ENCODE data around the gene LHX1. TPM values are rescaled to one million over a fixed set of nuclear protein-coding genes. Genes with fewer than 3 reads are reported as not detected.

LHX1 gene
- polyA plus RNA-seq, 4 donors = 83.8 to 102 (median 92.7) TPM

DNA sequence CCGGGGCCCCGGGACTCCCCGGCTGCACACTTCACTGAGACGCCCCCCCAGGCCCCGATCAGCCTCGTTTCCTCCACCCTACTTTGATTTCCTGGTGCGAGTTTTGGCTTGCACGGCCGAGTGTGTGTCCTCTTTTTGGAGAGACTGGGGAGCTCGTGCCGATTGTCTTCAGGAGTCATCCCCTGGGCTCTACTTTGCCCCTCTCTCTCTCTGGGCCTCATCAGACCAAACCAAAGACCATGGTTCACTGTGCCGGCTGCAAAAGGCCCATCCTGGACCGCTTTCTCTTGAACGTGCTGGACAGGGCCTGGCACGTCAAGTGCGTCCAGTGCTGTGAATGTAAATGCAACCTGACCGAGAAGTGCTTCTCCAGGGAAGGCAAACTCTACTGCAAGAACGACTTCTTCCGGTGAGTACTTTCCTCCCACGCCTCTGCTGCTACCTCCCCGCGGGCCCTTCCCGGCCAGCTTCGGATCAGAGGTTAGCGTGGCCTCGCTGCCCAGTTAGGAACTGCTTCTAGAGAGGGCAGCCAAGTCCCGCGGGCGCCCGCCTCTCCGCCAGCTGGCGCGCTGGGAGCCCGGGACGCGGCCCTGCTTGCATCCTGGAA, 787 bp downstream of the LHX1 start:
- DNase-seq (ENCODE audit: low read depth in 4 of 4, low spot score in 3 of 4) = no peak

DNA sequence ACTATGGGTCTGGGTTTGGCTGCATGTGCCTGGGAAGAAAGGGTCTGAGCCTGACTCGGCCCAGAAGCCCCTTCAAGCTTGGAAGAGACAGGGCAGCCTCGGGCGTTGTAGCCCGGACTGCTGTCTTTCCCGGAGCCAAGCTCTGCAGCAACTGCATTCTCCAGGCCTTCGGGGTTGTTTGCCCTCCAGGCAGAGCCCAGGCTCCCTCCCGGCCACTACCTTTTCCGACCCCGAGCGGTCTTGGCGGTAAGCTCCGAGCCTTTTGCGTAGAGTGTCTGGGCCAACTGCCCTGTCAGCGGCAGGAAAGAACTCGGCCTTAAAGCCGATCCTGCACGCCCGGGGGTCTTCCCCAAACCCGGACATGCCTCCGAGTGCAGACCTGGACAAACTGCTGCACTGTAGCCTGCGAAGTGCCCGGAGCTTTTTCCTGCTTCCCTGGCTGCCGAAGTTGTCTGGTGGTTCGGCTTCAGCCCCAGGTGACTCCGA, 1.3 kb downstream of the LHX1 start:
- DNase-seq (ENCODE audit: low read depth in 4 of 4, low spot score in 3 of 4) = no peak

DNA sequence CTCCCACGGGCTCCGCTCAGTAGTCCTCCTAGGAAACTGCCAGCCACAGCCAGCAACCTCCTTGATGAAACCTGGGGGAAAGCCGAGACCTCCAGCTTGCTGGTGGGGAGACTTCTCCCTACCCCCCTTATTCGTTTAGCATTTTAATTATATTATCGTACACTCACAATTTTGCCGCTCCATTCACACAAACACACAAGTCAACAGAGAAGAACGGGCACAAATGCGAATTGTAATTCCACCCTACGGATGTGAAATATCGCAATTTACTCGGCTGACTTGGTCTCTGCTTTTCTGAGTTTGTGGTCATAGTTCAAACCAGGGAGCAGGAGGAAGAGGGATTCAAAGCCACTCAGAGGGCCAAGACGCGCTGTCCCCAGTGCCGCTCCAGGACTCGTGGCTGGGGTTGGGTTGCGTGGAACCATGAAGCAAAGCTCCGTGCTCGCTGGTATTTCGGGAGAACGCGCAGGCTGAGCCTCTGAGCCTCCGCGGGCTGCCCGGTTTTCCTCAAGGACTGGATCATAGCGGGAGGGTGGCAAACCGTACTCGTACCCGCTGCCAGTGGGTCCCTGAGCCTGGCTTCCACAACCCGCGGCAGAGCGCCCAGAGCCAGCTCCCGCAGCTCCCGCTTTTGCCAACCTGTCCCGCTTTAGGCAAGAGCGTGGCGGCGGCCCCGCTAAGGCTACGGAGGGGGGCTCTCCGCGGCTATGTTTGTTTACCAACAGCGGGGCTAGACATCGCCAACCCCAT, 2.0 kb downstream of the LHX1 start:
- DNase-seq (ENCODE audit: low read depth in 4 of 4, low spot score in 3 of 4) = no peak

DNA sequence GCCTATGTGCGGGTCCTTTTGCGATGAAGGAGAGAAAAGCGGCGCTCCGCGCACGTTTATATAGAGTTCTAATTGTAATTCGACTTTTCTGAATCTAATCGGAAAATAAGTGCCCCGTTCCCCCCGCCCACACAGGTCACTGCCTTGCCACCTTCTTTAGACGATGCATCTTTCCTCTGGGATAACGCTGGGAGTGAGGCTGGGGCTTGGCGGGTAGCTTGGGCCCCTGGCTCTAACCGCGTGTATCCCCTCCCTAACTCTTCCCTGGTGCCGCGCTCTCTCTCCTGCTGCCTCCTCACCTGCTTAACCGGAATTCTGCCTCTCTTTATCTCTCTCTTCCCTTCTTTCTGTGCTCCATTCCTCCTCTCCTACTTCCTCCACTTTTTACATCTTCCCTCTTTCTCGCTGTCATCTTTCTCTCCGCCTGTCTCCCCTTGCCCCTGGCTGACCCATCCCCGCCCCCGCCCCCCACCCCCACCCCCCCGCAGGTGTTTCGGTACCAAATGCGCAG, 2.6 kb downstream of the LHX1 start:
- DNase-seq (ENCODE audit: low read depth in 4 of 4, low spot score in 3 of 4) = no peak

DNA sequence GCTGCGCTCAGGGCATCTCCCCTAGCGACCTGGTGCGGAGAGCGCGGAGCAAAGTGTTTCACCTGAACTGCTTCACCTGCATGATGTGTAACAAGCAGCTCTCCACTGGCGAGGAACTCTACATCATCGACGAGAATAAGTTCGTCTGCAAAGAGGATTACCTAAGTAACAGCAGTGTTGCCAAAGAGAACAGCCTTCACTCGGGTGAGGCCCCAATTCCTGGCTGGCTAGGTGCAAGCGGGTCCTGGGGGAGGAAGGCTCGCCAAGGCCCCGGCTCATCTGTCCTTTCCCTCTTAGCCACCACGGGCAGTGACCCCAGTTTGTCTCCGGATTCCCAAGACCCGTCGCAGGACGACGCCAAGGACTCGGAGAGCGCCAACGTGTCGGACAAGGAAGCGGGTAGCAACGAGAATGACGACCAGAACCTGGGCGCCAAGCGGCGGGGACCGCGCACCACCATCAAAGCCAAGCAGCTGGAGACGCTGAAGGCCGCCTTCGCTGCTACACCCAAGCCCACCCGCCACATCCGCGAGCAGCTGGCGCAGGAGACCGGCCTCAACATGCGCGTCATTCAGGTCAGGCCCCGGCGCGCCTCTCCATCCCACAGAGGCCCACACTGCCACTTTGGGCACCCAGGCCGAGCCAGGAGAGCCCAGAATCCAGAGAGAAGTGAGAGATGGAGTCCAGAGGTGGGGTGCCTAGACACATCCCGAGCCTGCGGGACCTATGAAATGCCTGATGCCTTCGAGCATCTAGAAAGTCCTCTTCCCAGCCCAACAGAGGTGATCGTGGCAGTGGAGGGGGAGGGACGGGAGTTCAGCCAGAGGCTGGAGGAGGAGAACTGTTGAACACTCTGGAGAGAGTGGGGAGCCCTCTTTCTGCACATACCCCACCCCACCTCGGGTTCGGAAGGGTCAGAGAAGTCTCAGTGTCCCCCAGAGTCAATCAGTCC, 3.3 kb downstream of the LHX1 start:
- no peak for DNase-seq (ENCODE audit: low read depth in 4 of 4, low spot score in 3 of 4)

DNA sequence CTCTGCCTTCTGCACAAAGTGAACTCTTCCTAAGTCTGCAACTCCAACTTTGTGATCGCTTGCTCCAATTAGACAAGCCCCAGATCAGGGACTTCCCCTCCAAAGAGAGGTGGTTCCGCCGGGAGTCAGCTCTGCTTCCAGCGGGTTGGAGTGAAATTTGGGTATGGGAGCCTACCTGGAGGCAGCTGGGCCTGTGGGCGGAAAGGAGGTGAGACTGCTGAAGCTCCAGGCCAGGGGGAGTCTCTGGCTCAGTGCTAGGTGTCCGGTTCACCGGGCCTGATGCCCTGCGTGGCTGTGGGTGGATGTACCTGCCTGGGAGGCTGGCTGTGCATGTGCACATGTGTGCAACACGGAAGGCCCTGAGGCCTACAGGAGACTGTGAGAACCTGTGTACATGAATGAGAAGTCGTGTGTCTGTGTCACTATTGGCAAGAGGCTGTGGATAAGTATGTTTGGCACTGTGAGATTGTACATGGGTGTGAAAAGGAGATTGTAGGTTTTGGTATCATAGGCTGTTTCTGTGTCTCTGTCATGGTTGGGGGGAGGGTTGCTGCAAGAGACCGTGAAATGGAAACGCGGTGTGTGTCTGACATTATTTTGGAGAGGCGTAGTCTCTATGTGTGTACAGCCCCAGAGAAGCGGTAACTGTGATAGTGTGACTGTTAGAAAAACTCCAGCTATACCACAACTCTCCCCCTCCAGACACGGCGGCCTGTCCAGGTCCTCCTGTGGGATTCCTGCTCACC, 4.2 kb downstream of the LHX1 start:
- no peak for DNase-seq (ENCODE audit: low read depth in 4 of 4, low spot score in 3 of 4)

DNA sequence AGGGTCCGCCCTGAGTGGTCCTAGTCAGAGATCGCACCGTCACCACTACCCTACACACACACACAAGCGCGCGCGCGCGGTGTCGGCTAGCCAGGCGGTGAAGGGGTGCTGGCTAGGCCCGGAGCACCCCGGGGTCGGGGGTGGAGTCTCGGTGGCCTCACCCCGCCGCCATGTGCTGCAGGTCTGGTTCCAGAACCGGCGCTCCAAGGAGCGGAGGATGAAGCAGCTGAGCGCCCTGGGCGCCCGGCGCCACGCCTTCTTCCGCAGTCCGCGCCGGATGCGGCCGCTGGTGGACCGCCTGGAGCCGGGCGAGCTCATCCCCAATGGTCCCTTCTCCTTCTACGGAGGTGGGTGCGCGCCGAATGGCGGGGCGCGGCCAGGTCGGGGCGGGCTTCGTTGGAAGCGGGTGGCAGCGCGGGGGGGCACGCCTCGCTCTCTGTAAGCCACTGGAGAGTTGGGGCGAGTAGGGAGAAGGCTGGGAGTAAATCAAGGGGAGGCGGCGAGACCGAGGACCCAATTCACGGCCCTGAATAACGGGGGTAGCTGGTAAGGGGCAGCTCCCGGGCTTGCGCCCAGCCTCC, 4.8 kb downstream of the LHX1 start:
- DNase-seq (ENCODE audit: low read depth in 4 of 4, low spot score in 3 of 4) = no peak

DNA sequence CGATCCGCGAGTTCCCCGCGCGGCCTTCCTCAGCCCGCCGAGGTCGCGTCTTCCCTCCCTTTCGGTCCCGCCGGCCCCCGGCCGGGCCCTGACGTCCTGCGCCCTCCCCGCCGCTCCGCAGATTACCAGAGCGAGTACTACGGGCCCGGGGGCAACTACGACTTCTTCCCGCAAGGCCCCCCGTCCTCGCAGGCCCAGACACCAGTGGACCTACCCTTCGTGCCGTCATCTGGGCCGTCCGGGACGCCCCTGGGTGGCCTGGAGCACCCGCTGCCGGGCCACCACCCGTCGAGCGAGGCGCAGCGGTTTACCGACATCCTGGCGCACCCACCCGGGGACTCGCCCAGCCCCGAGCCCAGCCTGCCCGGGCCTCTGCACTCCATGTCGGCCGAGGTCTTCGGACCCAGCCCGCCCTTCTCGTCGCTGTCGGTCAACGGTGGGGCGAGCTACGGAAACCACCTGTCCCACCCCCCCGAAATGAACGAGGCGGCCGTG, 5.4 kb downstream of the LHX1 start:
- no peak for DNase-seq (ENCODE audit: low read depth in 4 of 4, low spot score in 3 of 4)

DNA sequence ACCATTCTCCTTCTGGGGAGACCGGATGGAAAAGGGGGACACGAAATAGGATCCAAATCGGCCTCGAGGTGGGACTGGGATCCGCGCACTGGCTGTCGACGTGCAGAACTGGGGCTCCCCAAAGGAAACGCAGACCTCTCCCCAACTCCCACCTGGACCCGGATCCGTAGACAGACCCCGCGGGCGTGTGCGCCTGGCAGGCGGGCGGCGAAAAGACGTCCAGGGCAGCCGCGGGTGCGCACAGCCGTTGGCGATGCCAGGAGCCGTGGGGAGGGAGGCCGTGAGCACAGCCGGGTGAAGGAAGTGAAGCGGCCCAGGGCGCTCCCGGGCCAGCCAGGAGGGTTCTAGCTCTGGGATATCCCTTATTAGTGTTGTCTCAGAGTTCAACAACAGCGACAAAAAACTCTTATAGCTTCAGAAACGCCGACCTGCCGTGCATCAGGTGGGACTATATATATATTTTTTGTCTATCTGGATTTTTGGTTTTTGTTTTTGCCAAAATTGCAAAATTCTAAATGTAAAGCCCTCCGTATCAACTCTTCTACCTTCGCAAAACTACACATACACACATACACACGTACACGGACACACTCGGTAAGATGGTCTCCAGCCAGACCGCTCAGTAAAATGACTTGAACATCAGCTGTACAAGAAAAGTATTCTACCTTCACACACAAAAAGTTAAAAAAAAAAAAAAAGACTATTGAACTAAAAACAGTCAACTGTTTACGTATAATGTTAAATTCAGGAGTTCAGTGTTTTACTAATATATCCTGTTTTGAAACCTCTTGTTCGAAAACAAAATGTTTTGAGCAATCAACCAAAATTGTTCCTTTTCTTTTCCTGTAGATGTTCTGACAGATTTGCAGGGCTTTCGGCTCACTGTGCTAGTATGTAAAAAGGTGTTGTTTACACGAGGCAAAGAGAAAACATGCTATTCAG, 6.2 kb downstream of the LHX1 start:
- no peak for DNase-seq (ENCODE audit: low read depth in 4 of 4, low spot score in 3 of 4)

DNA sequence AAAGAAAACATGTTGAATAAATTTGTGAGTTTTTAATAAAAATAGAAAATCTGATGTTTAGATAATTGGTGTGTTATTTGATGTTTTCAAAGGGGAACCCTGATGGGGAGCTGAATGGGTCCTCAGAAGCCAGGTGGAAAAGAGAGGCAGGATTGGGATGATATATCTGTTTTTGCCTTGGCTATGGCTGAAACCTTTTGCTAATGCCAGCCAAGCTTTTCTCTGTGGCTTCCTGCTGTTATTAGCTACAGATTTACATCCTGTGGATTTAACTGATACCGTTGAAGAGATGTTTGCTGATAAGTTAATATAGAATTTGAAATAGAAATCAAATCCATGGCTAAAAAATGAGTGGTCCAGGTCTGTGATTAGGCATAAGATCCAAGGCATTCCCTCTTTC, 7.3 kb downstream of the LHX1 start:
- DNase-seq (ENCODE audit: low read depth in 4 of 4, low spot score in 3 of 4) = no peak

DNA sequence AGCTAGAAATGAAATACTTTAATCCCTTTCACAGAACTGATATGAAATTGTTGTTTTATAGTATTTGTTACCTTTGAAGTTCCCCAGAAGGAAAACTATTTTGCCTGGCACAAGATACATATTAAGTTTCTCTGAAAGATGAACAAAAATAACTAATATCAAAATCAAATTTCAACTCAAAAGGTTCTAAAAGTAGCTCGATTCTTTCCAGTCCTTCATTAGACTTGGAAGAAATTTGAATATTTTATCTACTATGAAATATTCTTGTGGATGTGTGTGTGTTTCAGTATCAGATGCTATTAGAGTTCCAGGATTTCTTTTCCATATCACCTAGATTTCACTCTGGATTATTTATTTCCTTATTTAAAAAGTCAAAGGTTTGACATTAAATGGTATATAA, 7.9 kb downstream of the LHX1 start:
- no peak for DNase-seq (ENCODE audit: low read depth in 4 of 4, low spot score in 3 of 4)

DNA sequence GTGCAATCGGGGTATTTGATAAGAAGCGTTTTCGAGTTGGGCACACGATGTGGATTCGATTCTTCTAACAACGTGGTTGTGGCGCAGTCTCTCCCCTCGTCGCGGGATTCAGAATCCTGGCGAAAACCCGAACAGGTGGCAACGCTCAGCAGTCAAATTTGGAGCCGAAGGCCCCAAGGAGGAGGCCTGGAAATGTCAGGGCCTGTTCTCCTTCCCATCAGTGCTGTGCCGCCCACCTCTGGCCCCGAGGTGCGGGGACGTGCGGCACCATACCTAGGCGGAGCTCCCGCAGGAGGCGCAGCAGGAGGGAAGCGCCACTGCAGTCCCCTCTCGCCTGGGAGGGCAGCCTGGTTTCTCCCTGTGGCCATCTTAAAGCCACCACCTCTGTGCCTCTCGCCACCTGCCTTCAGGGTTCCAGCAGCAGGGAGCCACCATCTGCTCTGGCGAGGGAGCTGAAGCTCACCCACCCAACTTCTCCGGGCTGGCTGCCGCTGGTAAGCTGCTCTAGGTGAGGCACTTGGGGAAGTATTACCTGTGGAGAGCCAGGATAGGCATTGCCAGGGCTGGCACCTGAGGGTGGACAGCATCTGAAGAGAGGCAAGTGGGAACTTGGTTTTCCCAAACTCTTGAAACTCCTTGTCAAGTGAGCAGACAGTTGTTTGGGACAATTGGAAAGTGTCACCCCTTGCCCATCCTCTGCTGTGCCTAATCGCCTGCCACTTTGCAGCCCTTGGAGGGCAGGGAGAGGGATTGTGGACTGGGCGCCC, 8.9 kb downstream of the LHX1 start:
- DNase-seq (ENCODE audit: low read depth in 4 of 4, low spot score in 3 of 4) = no peak

DNA sequence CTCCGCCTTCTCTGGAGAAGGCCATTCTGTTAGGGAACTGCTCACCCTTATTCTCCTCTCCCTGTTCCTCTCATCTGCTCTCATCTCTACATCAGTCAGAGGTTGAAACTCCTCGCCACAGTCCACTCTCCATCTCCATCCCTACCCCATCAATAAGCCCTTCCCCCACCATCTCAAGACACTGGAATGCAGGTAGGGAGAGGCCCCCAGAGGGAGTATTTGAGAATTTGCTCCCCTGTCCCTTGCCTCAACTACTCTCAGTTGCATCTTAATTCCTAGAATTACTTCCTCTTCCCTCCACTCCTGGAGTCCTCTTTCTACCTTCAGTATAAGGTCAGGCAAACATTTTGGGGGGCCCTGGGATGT, 9.4 kb downstream of the LHX1 start:
- DNase-seq (ENCODE audit: low read depth in 4 of 4, low spot score in 3 of 4) = no peak

DNA sequence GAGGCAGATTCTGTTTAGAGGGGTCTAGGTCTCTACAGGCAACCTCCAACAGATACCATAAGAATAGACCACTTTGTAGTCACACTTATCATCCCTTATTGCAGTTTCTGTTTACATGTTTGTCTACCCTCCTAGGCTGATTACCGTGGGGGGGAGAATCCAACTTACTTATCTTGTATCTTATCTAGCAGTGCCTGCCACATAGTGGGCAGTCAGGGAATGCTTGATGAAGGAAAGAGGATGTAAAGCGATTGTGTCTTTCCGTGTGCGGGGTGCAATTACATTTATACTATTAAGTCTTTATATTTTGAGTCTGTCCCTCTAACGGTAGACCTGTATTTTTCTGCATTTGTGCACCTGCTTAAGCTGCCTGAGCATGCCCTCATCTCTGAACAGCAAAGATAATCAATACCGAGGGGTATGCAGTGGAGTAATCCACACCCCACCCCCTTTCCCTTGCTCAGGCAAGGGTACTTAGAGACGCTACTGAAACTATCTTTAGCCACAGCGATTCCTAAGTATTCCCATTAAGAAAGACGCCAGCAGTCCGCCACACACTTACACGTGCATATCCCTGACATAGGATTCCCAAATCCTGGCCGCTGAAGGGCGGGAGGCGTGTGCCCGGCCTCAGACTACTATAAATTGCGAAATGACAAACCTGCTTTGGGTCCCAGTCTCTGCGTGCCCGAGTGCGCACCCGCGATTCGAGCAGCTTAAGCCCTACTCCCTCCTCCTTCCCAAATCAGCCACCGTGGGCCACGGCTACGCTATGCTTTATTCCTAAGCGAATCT, 10.8 kb downstream of the LHX1 start:
- no peak for DNase-seq (ENCODE audit: low read depth in 4 of 4, low spot score in 3 of 4)

DNA sequence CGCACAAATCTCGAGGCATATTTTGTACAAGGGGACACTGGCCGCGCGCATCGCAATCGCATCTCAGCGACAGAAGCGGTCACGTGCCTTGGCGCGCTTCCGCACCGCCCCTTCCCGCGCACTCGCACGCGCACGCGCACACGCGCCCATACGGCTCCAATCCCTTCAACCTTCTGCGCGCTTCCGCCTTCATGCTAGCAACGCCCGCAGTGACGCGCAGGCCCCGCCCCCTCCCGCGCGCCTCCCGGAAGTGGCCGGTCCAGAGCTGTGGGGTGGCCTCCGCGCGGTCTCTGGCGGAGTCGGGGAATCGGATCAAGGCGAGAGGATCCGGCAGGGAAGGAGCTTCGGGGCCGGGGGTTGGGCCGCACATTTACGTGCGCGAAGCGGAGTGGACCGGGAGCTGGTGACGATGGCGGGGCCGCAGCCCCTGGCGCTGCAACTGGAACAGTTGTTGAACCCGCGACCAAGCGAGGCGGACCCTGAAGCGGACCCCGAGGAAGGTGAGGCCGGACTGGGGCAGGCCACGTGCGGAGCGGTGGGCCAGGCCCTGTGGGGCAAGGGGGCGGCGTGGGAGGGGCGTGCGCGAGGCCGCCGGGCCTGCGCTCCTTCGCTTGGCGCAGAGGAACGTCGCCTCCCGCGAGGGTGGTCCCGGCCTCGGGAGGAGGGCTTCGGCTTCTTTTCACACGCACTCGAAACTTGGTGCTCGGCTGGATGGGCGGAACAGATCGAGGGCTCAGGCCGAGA, 11.6 kb downstream of the LHX1 start, which contains the start of gene AATF:
Gene AATF (plus strand): TSS at position 238 of the 744 bp plus-strand sequence. CDS start 172 bp downstream, at position 410.
- peak; percentile 88 to 97 (median 92) for DNase-seq (ENCODE audit: low read depth in 4 of 4, low spot score in 3 of 4)

DNA sequence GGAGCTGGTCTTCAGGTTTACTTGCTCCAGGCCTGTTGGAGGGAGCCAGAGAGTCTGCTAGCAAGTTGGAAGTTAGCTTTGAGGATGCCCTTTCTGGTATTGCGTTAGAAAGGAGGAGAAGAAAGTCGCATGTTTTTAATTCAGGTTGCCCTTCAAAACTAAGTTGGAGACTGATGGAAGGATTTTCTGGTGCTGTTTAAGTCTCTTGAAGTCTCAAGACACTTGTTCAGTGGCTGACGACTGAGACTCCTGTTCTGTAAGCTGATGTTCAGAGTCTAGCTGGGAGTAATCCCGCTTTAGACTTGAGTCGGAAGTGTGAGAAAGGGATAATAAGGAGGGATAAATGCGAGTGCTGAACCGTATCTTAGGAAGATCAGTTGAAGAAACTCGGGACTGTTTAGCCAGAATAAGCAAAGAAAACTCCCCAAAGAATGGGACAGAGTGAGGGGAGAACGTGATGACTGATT, 12.2 kb downstream of the LHX1 start:
- DNase-seq (ENCODE audit: low read depth in 4 of 4, low spot score in 3 of 4) = no peak
